ENCODE results near the gene ZNF582. TPM values are rescaled to one million over a fixed set of nuclear protein-coding genes. Genes with fewer than 3 reads are reported as not detected.

Gene ZNF582
- total RNA-seq: 1.6 and 2.3 TPM in 2 replicates

GRCh38 chr19:56393119-56394012 lies at the start of gene ZNF582:
TSS of gene ZNF582 (minus strand) at chr19:56393534. CDS start at chr19:56391752, 1,782 bp downstream.

GRCh38 chr19:56403764-56404704 lies 10.7 kb upstream of the ZNF582 start, which contains the start of gene ZNF583:
TSS of gene ZNF583 (plus strand) at chr19:56404332. CDS start at chr19:56407115, 2,783 bp downstream.

Other genes starting within 250 kb of the ZNF582 start
- not detected in 2 replicates for gene GALP, start 217.5 kb downstream of the ZNF582 start, total RNA-seq
- not detected in 2 replicates for gene ZSCAN5B, start 195.8 kb downstream of the ZNF582 start, total RNA-seq
- gene ZSCAN5C, start 191.3 kb downstream of the ZNF582 start, total RNA-seq: not detected in 2 replicates
- 0.47 and 0.63 TPM in 2 replicates for gene EDDM13, start 120.8 kb downstream of the ZNF582 start, total RNA-seq
- 7.6 TPM in 2 replicates for gene ZSCAN5A, start 78.7 kb downstream of the ZNF582 start, total RNA-seq
- gene ZNF583, start 10.8 kb upstream of the ZNF582 start, total RNA-seq: 3.5 and 5.4 TPM in 2 replicates
- 1.1 and 3.2 TPM in 2 replicates for gene ZNF667, start 83.8 kb upstream of the ZNF582 start, total RNA-seq
- gene ZNF471, start 114.3 kb upstream of the ZNF582 start, total RNA-seq: 0.81 and 2.0 TPM in 2 replicates
- gene ZFP28, start 145.4 kb upstream of the ZNF582 start, total RNA-seq: 3.5 and 5.4 TPM in 2 replicates
- gene ZNF470, start 173.9 kb upstream of the ZNF582 start, total RNA-seq: 3.1 and 5.5 TPM in 2 replicates
- 9.5 and 11.6 TPM in 2 replicates for gene ZNF71, start 201.8 kb upstream of the ZNF582 start, total RNA-seq
- gene SMIM17, start 249.6 kb upstream of the ZNF582 start, total RNA-seq: 0.09 and 0.28 TPM in 2 replicates

All from endothelial cell of coronary artery (primary cell).